HepG2 (cell line): ENCODE results near the gene SYCE3. TPM values are rescaled to one million over a fixed set of nuclear protein-coding genes. Genes with fewer than 3 reads are reported as not detected.

ENCODE experiments used
- ERF ChIP-seq: IDR thresholded peaks from 2 replicates; pipeline ENCODE4 v1.6.1; 2018; ENCODE audit warnings: missing biosample characterization, missing genetic modification reagents
- FOXA3 ChIP-seq: IDR thresholded peaks from 2 replicates; pipeline ENCODE4 v1.6.1; 2016; ENCODE audit warnings: missing genetic modification reagents, missing compliant biosample characterization
- GABPB1 ChIP-seq: IDR thresholded peaks from 2 replicates; pipeline ENCODE4 v1.6.1; 2016; ENCODE audit warnings: mild to moderate bottlenecking, missing genetic modification reagents, moderate library complexity, missing compliant biosample characterization
- HOXA7 ChIP-seq: sonication (generic); formaldehyde crosslinking; IDR thresholded peaks from 2 replicates; pipeline ENCODE4 v1.8.1; 2022; ENCODE audit warnings: mild to moderate bottlenecking, missing genetic modification reagents, moderate library complexity
- KAT7 ChIP-seq: IDR thresholded peaks from 2 replicates; pipeline ENCODE4 v1.6.1; 2018; ENCODE audit warnings: borderline replicate concordance, missing compliant biosample characterization
- MAFF ChIP-seq: IDR thresholded peaks from 2 replicates; pipeline ENCODE4 v1.6.1; 2011; ENCODE audit warnings: low read depth, low read length, improper control_type of control experiment
- MIER2 ChIP-seq: IDR thresholded peaks from 2 replicates; pipeline ENCODE4 v1.6.1; 2016; ENCODE audit warnings: missing biosample characterization, missing genetic modification reagents
- MXI1 ChIP-seq: IDR thresholded peaks from 3 replicates; pipeline ENCODE4 v1.6.1; 2012; ENCODE audit warnings: low read depth, low read length, inconsistent platforms, borderline replicate concordance
- SMARCE1 ChIP-seq: fragments of 450-650 bp; IDR thresholded peaks from 2 replicates; pipeline ENCODE4 v1.6.1; 2017; ENCODE audit warnings: borderline replicate concordance
- SOX5 ChIP-seq: IDR thresholded peaks from 2 replicates; pipeline ENCODE4 v1.6.1; 2016; ENCODE audit warnings: borderline replicate concordance
- ZNF567 ChIP-seq: sonication (generic); formaldehyde crosslinking; IDR thresholded peaks from 2 replicates; pipeline ENCODE4 v1.8.1; 2023; ENCODE audit warnings: mild to moderate bottlenecking, missing genetic modification reagents, borderline replicate concordance
- ZNF616 ChIP-seq: sonication (generic); formaldehyde crosslinking; IDR thresholded peaks from 2 replicates; pipeline ENCODE4 v1.5.0; 2020; ENCODE audit warnings: low read depth, mild to moderate bottlenecking, missing genetic modification reagents
- ZNF619 ChIP-seq: sonication (generic); formaldehyde crosslinking; IDR thresholded peaks from 2 replicates; pipeline ENCODE4 v1.4.0; 2020; ENCODE audit warnings: mild to moderate bottlenecking, missing genetic modification reagents
- ZNF670 ChIP-seq: sonication (generic); formaldehyde crosslinking; IDR thresholded peaks from 2 replicates; pipeline ENCODE4 v1.8.0; 2022; ENCODE audit warnings: mild to moderate bottlenecking, missing genetic modification reagents, borderline replicate concordance
- ZNF768 ChIP-seq: sonication (generic); formaldehyde crosslinking; IDR thresholded peaks from 2 replicates; pipeline ENCODE4 v1.4.0; 2020; ENCODE audit warnings: missing genetic modification reagents
- ZNF83 ChIP-seq: sonication (generic); formaldehyde crosslinking; IDR thresholded peaks from 2 replicates; pipeline ENCODE4 v1.4.0; 2020; ENCODE audit warnings: missing genetic modification reagents, mild to moderate bottlenecking, borderline replicate concordance
- ZSCAN25 ChIP-seq: sonication (generic); formaldehyde crosslinking; IDR thresholded peaks from 2 replicates; pipeline ENCODE4 v1.8.0; 2022; ENCODE audit warnings: mild to moderate bottlenecking, missing genetic modification reagents
- polyA plus RNA-seq, 8 experiments: library from polyadenylated mRNA; depleted of rRNA in 3 of 8; stranded (reverse) in 7 of 8; unstranded in 1 of 8; fragments of >200 nt; fragmentation: Illumina TruSeq in 4 of 8; extraction: Trizol in 4 of 8; gene quantifications; 2 replicates each; pipeline versions ENCODE4 v1.2.1 to v1.2.3, GENCODE V29; 2011 to 2016; ENCODE audit warnings: low read depth in 4 of 8, missing spikeins in 1 of 8, mixed read lengths in 1 of 8; ENCODE audit not compliant: insufficient read depth in 1 of 8
- total RNA-seq, 5 experiments: library from RNA; depleted of rRNA; stranded (reverse); fragments of >200 nt; fragmentation: Illumina TruSeq; extraction: Trizol; gene quantifications; 2 replicates each; pipeline ENCODE4 v1.2.3, GENCODE V29; 2016; ENCODE audit warnings: low read depth in 1 of 5
- TF ChIP-seq, protein P1 (sequence below): sonication (generic); formaldehyde crosslinking; IDR thresholded peaks from 2 replicates; pipeline ENCODE4 v1.5.0; 2020; ENCODE audit warnings: missing genetic modification reagents, mild to moderate bottlenecking, borderline replicate concordance
- TF ChIP-seq, protein P2 (sequence below): sonication (generic); formaldehyde crosslinking; IDR thresholded peaks from 2 replicates; pipeline ENCODE4 v1.8.0; 2022; ENCODE audit warnings: mild to moderate bottlenecking, missing genetic modification reagents, moderate library complexity
- TF ChIP-seq, protein P3 (sequence below): sonication (generic); formaldehyde crosslinking; IDR thresholded peaks from 2 replicates; pipeline ENCODE4 v1.4.0; 2020; ENCODE audit warnings: missing genetic modification reagents, mild to moderate bottlenecking, borderline replicate concordance
- TF ChIP-seq, protein P4 (sequence below): sonication (generic); formaldehyde crosslinking; IDR thresholded peaks from 2 replicates; pipeline ENCODE4 v1.4.0; 2020; ENCODE audit warnings: mild to moderate bottlenecking, low read depth, missing genetic modification reagents
- TF ChIP-seq, protein P5 (sequence below): sonication (generic); formaldehyde crosslinking; IDR thresholded peaks from 2 replicates; pipeline ENCODE4 v1.4.0; 2020; ENCODE audit warnings: missing genetic modification reagents

The SYCE3 gene
- total and polyA plus RNA-seq, 2 of the 13 experiments (the other 11 are each of a cell fraction or from before 2014, with no cell fraction given): not detected

DNA sequence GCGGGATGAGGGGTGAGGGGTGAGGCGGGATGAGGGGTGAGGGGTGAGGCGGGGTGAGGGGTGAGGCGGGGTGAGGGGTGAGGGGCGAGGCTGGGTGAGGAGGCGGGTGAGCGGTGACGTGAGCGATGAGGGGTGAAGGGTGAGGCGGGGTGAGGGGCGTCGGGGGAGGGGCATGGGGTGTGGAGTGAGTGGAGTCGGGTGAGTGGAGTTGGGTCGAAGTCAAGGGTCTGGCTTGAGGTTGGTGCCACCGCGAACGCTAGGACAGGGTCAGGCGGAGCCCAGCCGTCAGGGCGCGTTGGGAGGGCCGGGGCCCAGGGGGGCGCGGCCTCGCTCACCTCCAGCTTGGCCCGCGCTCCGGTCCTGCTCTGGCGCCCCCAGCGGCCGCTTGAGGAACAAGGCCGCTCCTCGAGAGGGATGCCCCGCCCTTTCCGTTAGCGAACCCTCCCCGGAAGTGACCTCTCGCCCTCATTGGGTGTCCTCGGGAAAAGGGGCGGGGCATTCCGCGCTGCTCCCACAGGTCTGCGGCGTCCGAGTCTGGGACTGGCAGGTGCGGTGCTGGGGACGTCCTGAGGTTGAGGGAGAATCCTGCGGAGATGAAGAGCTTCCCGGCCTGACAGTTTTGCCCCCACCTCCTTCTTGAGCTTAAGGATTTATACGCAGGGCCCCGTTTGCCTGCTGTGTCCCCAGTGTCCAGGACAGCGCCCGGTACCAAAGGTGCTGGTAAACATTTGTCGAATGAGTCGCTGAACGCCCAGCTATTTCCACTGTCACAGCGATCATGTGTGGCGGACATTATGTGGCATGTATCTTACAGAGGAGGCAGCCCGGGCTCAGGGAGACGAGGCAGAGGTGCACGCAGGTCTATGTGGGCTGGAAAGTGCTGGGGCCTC is at the start of gene SYCE3 (continued):
- TF ChIP-seq, protein P1, sequence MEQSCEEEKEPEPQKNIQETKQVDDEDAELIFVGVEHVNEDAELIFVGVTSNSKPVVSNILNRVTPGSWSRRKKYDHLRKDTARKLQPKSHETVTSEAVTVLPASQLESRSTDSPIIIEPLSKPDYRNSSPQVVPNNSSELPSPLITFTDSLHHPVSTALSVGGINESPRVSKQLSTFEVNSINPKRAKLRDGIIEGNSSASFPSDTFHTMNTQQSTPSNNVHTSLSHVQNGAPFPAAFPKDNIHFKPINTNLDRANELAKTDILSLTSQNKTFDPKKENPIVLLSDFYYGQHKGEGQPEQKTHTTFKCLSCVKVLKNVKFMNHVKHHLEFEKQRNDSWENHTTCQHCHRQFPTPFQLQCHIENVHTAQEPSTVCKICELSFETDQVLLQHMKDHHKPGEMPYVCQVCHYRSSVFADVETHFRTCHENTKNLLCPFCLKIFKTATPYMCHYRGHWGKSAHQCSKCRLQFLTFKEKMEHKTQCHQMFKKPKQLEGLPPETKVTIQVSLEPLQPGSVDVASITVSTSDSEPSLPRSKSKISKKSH (CRISPR knock-in tag): no peak
- TF ChIP-seq ERF (CRISPR knock-in tag) (peak; percentile 90), MAFF (no peak), ZNF616 (no peak), ZNF619 (0 out of 2 replicates have a peak, but pooled peaks have one; percentile 78), ZNF83 (no peak), HOXA7 (CRISPR knock-in tag) (no peak), MIER2 (CRISPR knock-in tag) (no peak), MXI1 (peak; percentile 68; the same call in 1 of the 3 replicates), KAT7 (CRISPR knock-in tag) (no peak), SOX5 (CRISPR knock-in tag) (peak; percentile 38; the same call in 1 of the 2 replicates), GABPB1 (peak; percentile 95), ZSCAN25 (peak; percentile 94), ZNF567 (no peak), SMARCE1 (no peak), FOXA3 (CRISPR knock-in tag) (peak; percentile 21; the same call in 1 of the 2 replicates), ZNF670 (CRISPR knock-in tag) (no peak), ZNF768 (CRISPR knock-in tag) (no peak; the same call in 1 of the 2 replicates)
- TF ChIP-seq, protein P2, sequence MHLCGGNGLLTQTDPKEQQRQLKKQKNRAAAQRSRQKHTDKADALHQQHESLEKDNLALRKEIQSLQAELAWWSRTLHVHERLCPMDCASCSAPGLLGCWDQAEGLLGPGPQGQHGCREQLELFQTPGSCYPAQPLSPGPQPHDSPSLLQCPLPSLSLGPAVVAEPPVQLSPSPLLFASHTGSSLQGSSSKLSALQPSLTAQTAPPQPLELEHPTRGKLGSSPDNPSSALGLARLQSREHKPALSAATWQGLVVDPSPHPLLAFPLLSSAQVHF (CRISPR knock-in tag): no peak
- TF ChIP-seq, protein P3, sequence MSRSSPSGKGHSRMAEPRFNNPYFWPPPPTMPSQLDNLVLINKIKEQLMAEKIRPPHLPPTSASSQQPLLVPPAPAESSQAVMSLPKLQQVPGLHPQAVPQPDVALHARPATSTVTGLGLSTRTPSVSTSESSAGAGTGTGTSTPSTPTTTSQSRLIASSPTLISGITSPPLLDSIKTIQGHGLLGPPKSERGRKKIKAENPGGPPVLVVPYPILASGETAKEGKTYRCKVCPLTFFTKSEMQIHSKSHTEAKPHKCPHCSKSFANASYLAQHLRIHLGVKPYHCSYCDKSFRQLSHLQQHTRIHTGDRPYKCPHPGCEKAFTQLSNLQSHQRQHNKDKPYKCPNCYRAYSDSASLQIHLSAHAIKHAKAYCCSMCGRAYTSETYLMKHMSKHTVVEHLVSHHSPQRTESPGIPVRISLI: no peak; the same call in 1 of the 2 replicates
- TF ChIP-seq, protein P4, sequence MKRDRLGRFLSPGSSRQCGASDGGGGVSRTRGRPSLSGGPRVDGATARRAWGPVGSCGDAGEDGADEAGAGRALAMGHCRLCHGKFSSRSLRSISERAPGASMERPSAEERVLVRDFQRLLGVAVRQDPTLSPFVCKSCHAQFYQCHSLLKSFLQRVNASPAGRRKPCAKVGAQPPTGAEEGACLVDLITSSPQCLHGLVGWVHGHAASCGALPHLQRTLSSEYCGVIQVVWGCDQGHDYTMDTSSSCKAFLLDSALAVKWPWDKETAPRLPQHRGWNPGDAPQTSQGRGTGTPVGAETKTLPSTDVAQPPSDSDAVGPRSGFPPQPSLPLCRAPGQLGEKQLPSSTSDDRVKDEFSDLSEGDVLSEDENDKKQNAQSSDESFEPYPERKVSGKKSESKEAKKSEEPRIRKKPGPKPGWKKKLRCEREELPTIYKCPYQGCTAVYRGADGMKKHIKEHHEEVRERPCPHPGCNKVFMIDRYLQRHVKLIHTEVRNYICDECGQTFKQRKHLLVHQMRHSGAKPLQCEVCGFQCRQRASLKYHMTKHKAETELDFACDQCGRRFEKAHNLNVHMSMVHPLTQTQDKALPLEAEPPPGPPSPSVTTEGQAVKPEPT (CRISPR knock-in tag): peak; percentile 71; the same call in 1 of the 2 replicates
- TF ChIP-seq, protein P5, sequence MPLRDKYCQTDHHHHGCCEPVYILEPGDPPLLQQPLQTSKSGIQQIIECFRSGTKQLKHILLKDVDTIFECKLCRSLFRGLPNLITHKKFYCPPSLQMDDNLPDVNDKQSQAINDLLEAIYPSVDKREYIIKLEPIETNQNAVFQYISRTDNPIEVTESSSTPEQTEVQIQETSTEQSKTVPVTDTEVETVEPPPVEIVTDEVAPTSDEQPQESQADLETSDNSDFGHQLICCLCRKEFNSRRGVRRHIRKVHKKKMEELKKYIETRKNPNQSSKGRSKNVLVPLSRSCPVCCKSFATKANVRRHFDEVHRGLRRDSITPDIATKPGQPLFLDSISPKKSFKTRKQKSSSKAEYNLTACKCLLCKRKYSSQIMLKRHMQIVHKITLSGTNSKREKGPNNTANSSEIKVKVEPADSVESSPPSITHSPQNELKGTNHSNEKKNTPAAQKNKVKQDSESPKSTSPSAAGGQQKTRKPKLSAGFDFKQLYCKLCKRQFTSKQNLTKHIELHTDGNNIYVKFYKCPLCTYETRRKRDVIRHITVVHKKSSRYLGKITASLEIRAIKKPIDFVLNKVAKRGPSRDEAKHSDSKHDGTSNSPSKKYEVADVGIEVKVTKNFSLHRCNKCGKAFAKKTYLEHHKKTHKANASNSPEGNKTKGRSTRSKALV (CRISPR knock-in tag): 0 out of 2 replicates have a peak, but pooled peaks have one; percentile 6
